GM18511 (cell line): ENCODE results near the gene AGO4.

Source experiments
- ATAC-seq: cut with Tn5 transposase; IDR thresholded peaks from one replicate; pipeline ENCODE4 v1.9.1; 2021; ENCODE audit warnings: mild to moderate bottlenecking, moderate library complexity; ENCODE audit not compliant: unreplicated experiment

Gene AGO4

DNA sequence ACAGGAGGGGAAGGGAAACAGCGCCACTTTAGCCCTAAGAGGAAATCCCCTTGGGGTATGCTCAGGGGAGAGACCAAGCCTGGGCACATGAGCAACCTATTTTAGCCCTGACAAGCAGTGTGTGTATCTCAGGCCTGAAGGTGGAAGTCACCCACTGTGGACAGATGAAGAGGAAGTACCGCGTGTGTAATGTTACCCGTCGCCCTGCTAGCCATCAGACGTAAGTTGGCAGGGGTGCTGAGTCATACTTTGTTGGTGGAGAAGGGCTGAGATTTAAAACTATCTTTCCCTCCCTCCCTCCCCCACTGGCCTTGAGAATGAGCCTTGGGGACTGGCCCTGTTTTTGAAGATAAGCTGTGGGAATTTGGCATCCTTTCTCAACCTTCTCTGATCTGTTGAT is 86.4 kb downstream of the AGO4 start:
- ATAC-seq, result peak; percentile 67

DNA sequence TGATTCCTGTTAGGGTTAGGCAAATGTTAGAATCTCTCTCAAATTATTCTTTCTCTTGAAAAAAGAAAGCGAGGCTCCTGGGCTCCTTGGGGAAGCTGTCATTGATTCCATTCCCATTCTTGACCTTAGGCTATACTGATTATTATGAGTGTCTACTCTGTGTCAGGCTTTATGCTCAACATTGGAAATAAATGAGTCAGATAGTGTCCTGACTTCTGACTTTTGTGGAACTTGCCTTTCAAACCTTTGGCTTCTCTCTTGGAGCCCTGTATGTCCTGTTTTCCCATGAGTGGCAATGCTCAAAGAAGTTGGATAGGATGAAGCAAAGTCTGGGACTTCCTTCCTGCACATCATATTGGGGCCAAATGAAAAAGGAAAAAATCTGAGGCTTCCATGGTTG is 86.8 kb downstream of the AGO4 start:
- no peak for ATAC-seq

DNA sequence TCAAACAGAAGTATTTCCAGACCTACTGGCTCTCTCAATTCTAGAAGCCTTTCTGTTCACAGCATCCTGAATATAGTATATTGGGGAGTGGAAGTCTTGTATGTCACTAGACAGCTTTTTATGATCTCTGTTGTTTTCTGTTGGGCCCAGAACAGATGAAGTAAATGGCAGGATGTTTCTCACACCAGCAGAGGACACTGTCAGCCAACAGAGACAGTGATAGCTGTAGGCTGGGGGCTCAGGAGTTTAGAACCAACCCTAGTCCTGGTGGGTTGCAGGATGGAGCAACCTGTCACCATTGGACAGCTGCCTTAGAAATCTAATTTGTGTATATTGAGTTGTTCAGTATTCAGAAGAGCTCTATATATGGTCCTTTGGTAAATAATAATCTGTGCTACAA is 92.1 kb downstream of the AGO4 start:
- ATAC-seq, result no peak

DNA sequence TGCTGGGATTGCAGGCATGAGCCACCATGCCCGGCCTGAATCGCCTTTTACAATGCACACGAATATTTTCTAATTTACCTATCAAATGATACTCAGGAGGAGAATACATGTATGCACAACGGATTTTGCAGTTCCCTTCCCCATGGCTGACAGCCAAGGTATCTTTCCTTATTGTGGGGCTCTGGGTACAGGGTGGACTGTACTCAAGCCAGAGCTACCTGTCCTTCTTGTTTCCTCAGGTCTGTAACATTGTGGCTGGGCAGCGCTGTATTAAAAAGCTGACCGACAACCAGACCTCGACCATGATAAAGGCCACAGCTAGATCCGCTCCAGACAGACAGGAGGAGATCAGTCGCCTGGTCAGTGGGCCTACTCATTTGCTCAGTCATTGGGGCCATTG is 93.4 kb downstream of the AGO4 start:
- ATAC-seq, result no peak

DNA sequence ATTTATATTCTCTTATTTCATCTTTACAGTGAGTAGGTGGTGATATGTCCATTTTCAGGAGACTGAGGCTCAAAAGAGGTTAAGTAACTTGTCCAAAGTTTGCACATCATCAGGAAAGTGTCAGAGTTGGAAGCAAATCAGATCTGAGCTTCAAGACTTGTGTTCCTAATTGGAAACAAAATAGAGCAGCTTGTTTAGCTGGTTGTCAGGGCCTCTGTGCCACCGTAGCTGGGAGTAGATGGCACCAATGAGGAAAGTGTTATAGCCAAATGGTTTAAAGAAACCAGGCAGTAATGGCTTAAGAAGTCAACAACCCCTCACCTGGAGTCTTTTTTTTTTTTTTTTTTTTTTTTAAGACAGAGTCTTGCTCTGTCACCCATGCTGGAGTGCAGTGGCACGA is 94.9 kb downstream of the AGO4 start:
- no peak for ATAC-seq
